Measurements from ENCODE around the gene CTNNA3.
"Not testable (repeated sequence)": the region's sequence is repeated elsewhere in the genome, so short reads cannot be mapped to it uniquely, and the experiment has no call there.

CTNNA3 gene

GRCh38 chr10:67250686-67251085, 445.3 kb downstream of the CTNNA3 start:
- TF ChIP-seq CTCF (IDR thresholded peaks at IDR 0.05; ENCODE audit: control insufficient read depth, extremely low read depth, insufficient read depth): no peak
- no peak for DNase-seq (ENCODE audit: low read depth)
- H3K4me3 ChIP-seq (ENCODE audit: low read depth, low read length): no peak overlapping the region

DNA sequence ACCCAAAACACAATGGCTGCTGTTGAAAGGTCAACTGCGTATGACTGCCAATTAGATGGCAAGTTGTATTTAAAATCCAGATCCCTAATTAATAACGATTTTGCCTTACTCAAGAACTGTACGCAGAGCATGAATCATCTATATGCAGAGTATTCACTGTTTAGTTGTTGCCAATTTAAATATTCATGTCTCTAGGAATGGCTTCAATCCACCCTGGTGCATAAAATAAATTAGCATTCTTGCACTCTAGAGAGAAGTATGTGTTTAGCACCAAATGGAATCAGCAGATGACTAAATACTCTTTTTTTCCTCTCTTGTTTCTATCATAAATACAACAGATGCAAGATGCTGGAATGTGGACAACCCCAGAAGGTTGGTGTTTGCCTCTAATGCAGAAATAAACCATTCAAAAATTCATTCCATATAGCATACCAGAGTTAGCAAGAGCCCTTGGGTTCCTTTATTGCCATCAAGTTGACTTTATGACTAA, 449.9 kb downstream of the CTNNA3 start:
- no peak for TF ChIP-seq CTCF (IDR thresholded peaks at IDR 0.05; ENCODE audit: control insufficient read depth, extremely low read depth, insufficient read depth)
- no peak overlapping the region for H3K4me3 ChIP-seq (ENCODE audit: low read depth, low read length)
- DNase-seq (ENCODE audit: low read depth): no peak

- no peak overlapping the region for H3K4me3 ChIP-seq (ENCODE audit: low read depth, low read length)
- TF ChIP-seq CTCF (IDR thresholded peaks at IDR 0.05; ENCODE audit: control insufficient read depth, extremely low read depth, insufficient read depth): no peak
- DNase-seq (ENCODE audit: low read depth): no peak
Observed at GRCh38 chr10:67242528-67242927, 453.5 kb downstream of the CTNNA3 start.

DNA sequence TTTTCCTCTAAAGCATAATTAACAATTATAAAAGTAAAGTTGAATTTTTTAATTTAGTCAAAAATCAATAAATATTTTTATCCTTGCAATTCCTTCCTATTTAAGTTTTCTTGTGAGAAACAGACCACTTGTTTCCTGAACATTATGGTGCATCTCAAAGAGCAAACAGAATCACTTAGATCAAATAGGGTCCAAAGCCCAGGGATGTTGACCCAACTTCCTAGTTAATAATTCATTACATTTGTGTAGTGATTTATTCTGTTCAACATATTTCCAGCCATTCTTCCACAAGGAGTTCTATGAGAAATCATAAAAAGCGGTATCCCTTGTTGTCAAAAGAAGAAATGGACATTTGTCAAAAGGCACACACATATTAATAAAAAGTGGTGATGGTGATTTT, 454.5 kb downstream of the CTNNA3 start:
- DNase-seq (ENCODE audit: low read depth): no peak
- no peak for TF ChIP-seq CTCF (IDR thresholded peaks at IDR 0.05; ENCODE audit: control insufficient read depth, extremely low read depth, insufficient read depth)
- H3K4me3 ChIP-seq (ENCODE audit: low read depth, low read length): no peak overlapping the region

GRCh38 chr10:67239864-67240497, 456.0 kb downstream of the CTNNA3 start:
- H3K4me3 ChIP-seq (ENCODE audit: low read depth, low read length): no peak overlapping the region
- no peak for TF ChIP-seq CTCF (IDR thresholded peaks at IDR 0.05; ENCODE audit: control insufficient read depth, extremely low read depth, insufficient read depth)
- no peak for DNase-seq (ENCODE audit: low read depth)

GRCh38 chr10:67230680-67231500, 465.1 kb downstream of the CTNNA3 start:
- DNase-seq (ENCODE audit: low read depth); H3K4me3 ChIP-seq (ENCODE audit: low read depth, low read length): not testable (repeated sequence)

DNA sequence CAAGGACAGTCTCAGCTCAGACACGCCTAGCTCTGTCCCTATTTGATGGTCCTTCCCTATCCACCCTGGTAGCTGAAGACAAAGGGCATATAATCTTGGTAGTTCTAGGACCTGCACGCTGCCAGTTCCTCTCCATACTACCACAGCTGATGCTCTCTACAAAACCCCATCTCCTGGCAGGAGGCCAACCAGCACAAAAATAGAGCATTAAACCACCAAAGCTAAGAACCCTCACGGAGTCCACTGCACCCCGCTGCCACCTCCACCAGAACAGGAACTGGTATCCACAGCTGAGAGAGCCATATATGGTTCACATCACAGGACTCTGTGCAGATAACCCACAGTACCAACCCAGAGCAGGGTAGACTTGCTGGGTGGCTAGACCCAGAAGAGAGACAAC, 470.8 kb downstream of the CTNNA3 start:
- DNase-seq (ENCODE audit: low read depth): no peak
- H3K4me3 ChIP-seq (ENCODE audit: low read depth, low read length): no peak overlapping the region
- TF ChIP-seq CTCF (IDR thresholded peaks at IDR 0.05; ENCODE audit: control insufficient read depth, extremely low read depth, insufficient read depth): no peak

All from LNCaP clone FGC (cell line).